Kidney epithelial cell (primary cell): Measurements from ENCODE around the gene DENND5B. TPM values are rescaled to one million over a fixed set of nuclear protein-coding genes. Genes with fewer than 3 reads are reported as not detected.
"Not testable (repeated sequence)": the region's sequence is repeated elsewhere in the genome, so short reads cannot be mapped to it uniquely, and the experiment has no call there.

Source experiments
- DNase-seq: peaks from one replicate; pipeline ENCODE4 v3.0.0-alpha.2; 2010; ENCODE audit warnings: low read depth
- H3K27me3 ChIP-seq: 2 replicates; pipeline ENCODE4 v1.6.0; 2011; ENCODE audit warnings: low read length; ENCODE audit not compliant: control insufficient read depth, insufficient read depth
- H3K36me3 ChIP-seq: 2 replicates; pipeline ENCODE4 v1.5.1; 2011; ENCODE audit warnings: low read length; ENCODE audit not compliant: control insufficient read depth, insufficient read depth
- H3K4me3 ChIP-seq: 2 replicates; pipeline ENCODE4 v1.5.1; 2011; ENCODE audit warnings: low read depth, mild to moderate bottlenecking, control low read depth, low read length
- CTCF ChIP-seq: IDR thresholded peaks from 2 replicates; pipeline ENCODE4 v1.5.1; 2011; ENCODE audit warnings: mild to moderate bottlenecking, moderate library complexity, low read length, control low read depth, inconsistent platforms; ENCODE audit not compliant: insufficient read depth, poor library complexity, severe bottlenecking
- total RNA-seq: library from RNA; depleted of rRNA; stranded (reverse); fragments of >200 nt; gene quantifications from 2 replicates; pipeline ENCODE4 v1.2.3, GENCODE V29; 2015

Gene DENND5B
- total RNA-seq, 1 donor from 2014 or later, result 7.6 TPM

GRCh38 chr12:31570880-31571279, 20.1 kb downstream of the DENND5B start:
- no peak for TF ChIP-seq CTCF
- H3K4me3 ChIP-seq, result no peak overlapping the region
- DNase-seq, result no peak
- H3K27me3 ChIP-seq, result no peaks in the 10 kb centered on the region
- no peaks in the 10 kb centered on the region for H3K36me3 ChIP-seq

GRCh38 chr12:31569517-31569916, 21.4 kb downstream of the DENND5B start:
- DNase-seq, H3K27me3 ChIP-seq: not testable (repeated sequence)

GRCh38 chr12:31568498-31568897, 22.4 kb downstream of the DENND5B start:
- DNase-seq, result no peak
- H3K36me3 ChIP-seq, result no peaks in the 10 kb centered on the region
- H3K27me3 ChIP-seq, result no peaks in the 10 kb centered on the region
- no peak for TF ChIP-seq CTCF
- H3K4me3 ChIP-seq, result no peak overlapping the region

More at GRCh38 chr12:31569517-31569916, 21.4 kb downstream of the DENND5B start:
- not testable (repeated sequence) for H3K36me3 ChIP-seq, H3K4me3 ChIP-seq

GRCh38 chr12:31567029-31567428, 23.9 kb downstream of the DENND5B start:
- Histone ChIP-seq H3K4me3 (no peak overlapping the region), H3K27me3 (no peaks in the 10 kb centered on the region), H3K36me3 (no peaks in the 10 kb centered on the region)
- TF ChIP-seq CTCF, result no peak
- no peak for DNase-seq

- H3K4me3 ChIP-seq, result no peak overlapping the region
- no peak for TF ChIP-seq CTCF
- H3K27me3 ChIP-seq, result no peaks in the 10 kb centered on the region
- no peak for DNase-seq
- no peaks in the 10 kb centered on the region for H3K36me3 ChIP-seq
Observed at GRCh38 chr12:31566547-31566946, 24.4 kb downstream of the DENND5B start.

GRCh38 chr12:31562594-31563328, 28.2 kb downstream of the DENND5B start:
- Histone ChIP-seq H3K4me3 (no peak overlapping the region), H3K36me3 (no peaks in the 10 kb centered on the region), H3K27me3 (no peaks in the 10 kb centered on the region)
- TF ChIP-seq CTCF, result no peak
- DNase-seq, result no peak
